OCI-LY3 (cell line): ENCODE measurements around the gene WDR19.

Experiments
- CTCF ChIP-seq: fragments of 200-600, 300-600 bp; sonication (generic); IDR thresholded peaks from 2 replicates; pipeline ENCODE4 v1.5.1; 2014; ENCODE audit warnings: antibody characterized with exemption, low read length, low read depth
- EZH2phosphoT487 ChIP-seq: fragments of 200-600 bp; shearing (Covaris generic); IDR thresholded peaks from 2 replicates; pipeline ENCODE4 v1.6.1; 2018; ENCODE audit warnings: antibody characterized with exemption, mixed run types, low read depth

- no peak for TF ChIP-seq CTCF
- TF ChIP-seq EZH2phosphoT487: no peak
Observed at GRCh38 chr4:39285853-39286252, 103.5 kb downstream of the WDR19 start.
